H1 (cell line): ENCODE results near the gene ARHGAP42. TPM values are rescaled to one million over a fixed set of nuclear protein-coding genes. Genes with fewer than 3 reads are reported as not detected.

ENCODE experiments used
- CTCF ChIA-PET: fragments of 300-600 bp; sonication (Branson Sonifier 250); formaldehyde crosslinking; loops from one replicate; lab custom pipeline; 2021; ENCODE audit not compliant: partially characterized antibody; lab: Charles Lee
- POLR2A ChIA-PET: fragments of 300-600 bp; sonication (Branson Sonifier 250); formaldehyde crosslinking; loops from one replicate; lab custom pipeline; 2021; ENCODE audit warnings: inconsistent platforms; ENCODE audit not compliant: partially characterized antibody; lab: Charles Lee
- DNase-seq, 2 experiments: peaks; one replicate each; pipeline versions ENCODE4 v3.0.0 to v3.0.0-alpha.2; 2010 to 2022; ENCODE audit warnings: low spot score in 2 of 2, low read depth in 1 of 2, mixed read lengths in 1 of 2
- FAIRE-seq: peaks from 2 replicates; lab custom pipeline; 2011; peaks lifted over from hg19 to GRCh38; lab: Jason Lieb, UNC
- H2AFZ ChIP-seq: 2 replicates; pipeline ENCODE4 v1.8.1; 2012; ENCODE audit warnings: low read length, inconsistent platforms
- H2AK5ac ChIP-seq: 2 replicates; pipeline ENCODE4 v1.6.1; 2013; ENCODE audit warnings: low read depth, low read length
- H2BK120ac ChIP-seq: replicated peaks from 2 replicates; pipeline ENCODE3; 2013; ENCODE audit warnings: low read depth, low read length, inconsistent platforms
- H2BK12ac ChIP-seq: 2 replicates; pipeline ENCODE4 v1.6.1; 2013; ENCODE audit warnings: low read depth, low read length
- H2BK15ac ChIP-seq: 2 replicates; pipeline ENCODE4 v1.6.1; 2013; ENCODE audit warnings: low read length
- H2BK20ac ChIP-seq: 2 replicates; pipeline ENCODE4 v1.6.1; 2013; ENCODE audit warnings: low read length
- H2BK5ac ChIP-seq: 2 replicates; pipeline ENCODE4 v1.6.1; 2013; ENCODE audit warnings: low read depth, low read length
- H3K14ac ChIP-seq: 2 replicates; pipeline ENCODE4 v1.6.1; 2013; ENCODE audit warnings: inconsistent platforms; ENCODE audit not compliant: insufficient read length
- H3K18ac ChIP-seq: 2 replicates; pipeline ENCODE4 v1.6.1; 2013; ENCODE audit warnings: low read length; ENCODE audit errors: extremely low read depth
- H3K23ac ChIP-seq: 2 replicates; pipeline ENCODE4 v1.6.1; 2013; ENCODE audit warnings: inconsistent platforms; ENCODE audit not compliant: insufficient read length
- H3K23me2 ChIP-seq: 2 replicates; pipeline ENCODE4 v1.6.1; 2013; ENCODE audit warnings: low read depth, low read length
- H3K27ac ChIP-seq: 2 replicates; pipeline ENCODE4 v1.6.1; 2011; ENCODE audit warnings: low read depth, low read length, inconsistent platforms
- H3K27me3 ChIP-seq, 4 experiments: replicated peaks in 1 of 4; 1 replicate in 1 of 4; 2 replicates in 3 of 4; pipeline versions ENCODE4 v1.6.1 to v1.8.1; 2011 to 2013; ENCODE audit warnings: low read length in 3 of 4, mild to moderate bottlenecking in 3 of 4, inconsistent platforms in 2 of 4, mixed read lengths in 2 of 4, moderate library complexity in 1 of 4; ENCODE audit not compliant: control insufficient read depth in 3 of 4, insufficient read depth in 3 of 4; ENCODE audit errors: extremely low read depth in 1 of 4
- H3K36me3 ChIP-seq, 4 experiments: 2 replicates each; pipeline versions ENCODE4 v1.6.1 to v1.8.1; 2011 to 2013; ENCODE audit warnings: mild to moderate bottlenecking in 4 of 4, low read length in 3 of 4, moderate library complexity in 2 of 4, control low read depth in 1 of 4, inconsistent platforms in 1 of 4; ENCODE audit not compliant: insufficient read depth in 4 of 4, control insufficient read depth in 2 of 4
- H3K4ac ChIP-seq: replicated peaks from 2 replicates; pipeline ENCODE3; 2013; ENCODE audit warnings: low read length, low read depth, mixed read lengths, inconsistent platforms; ENCODE audit not compliant: insufficient read length
- H3K4me1 ChIP-seq, 4 experiments: replicated peaks in 1 of 4; 1 replicate in 1 of 4; 2 replicates in 3 of 4; pipeline versions ENCODE4 v1.6.1 to v1.8.1; 2011 to 2013; ENCODE audit warnings: low read length in 3 of 4, inconsistent platforms in 2 of 4, mixed read lengths in 1 of 4; ENCODE audit not compliant: insufficient read depth in 4 of 4, control insufficient read depth in 3 of 4
- H3K4me2 ChIP-seq, 2 experiments: 2 replicates each; pipeline versions ENCODE4 v1.6.1 to v1.8.1; 2011 to 2013; ENCODE audit warnings: low read depth in 2 of 2, low read length in 2 of 2, control low read depth in 1 of 2, inconsistent platforms in 1 of 2, mild to moderate bottlenecking in 1 of 2; ENCODE audit not compliant: insufficient read depth in 1 of 2
- H3K4me3 ChIP-seq, 4 experiments: fragments of 200-600, 300-600 bp in 1 of 4; sonication (generic), shearing (Covaris generic), sonication (Bioruptor Twin) in 1 of 4; 2 replicates each; pipeline versions ENCODE4 v1.5.1 to v1.8.1; 2011 to 2016; ENCODE audit warnings: low read length in 4 of 4, low read depth in 3 of 4, control low read depth in 2 of 4, inconsistent platforms in 2 of 4, mild to moderate bottlenecking in 2 of 4, mixed read lengths in 1 of 4, moderate library complexity in 1 of 4; ENCODE audit not compliant: insufficient read depth in 2 of 4; ENCODE audit errors: extremely low read depth in 1 of 4
- H3K56ac ChIP-seq: replicated peaks from 2 replicates; pipeline ENCODE3; 2013; ENCODE audit warnings: low read depth, mild to moderate bottlenecking, mixed read lengths, low read length, inconsistent platforms; ENCODE audit not compliant: insufficient read length
- H3K79me1 ChIP-seq: 2 replicates; pipeline ENCODE4 v1.6.1; 2013; ENCODE audit warnings: low read depth, low read length, control low read depth
- H3K79me2 ChIP-seq, 2 experiments: 2 replicates each; pipeline versions ENCODE4 v1.6.1 to v1.8.1; 2012 to 2013; ENCODE audit warnings: low read length in 2 of 2, mild to moderate bottlenecking in 2 of 2, inconsistent platforms in 1 of 2; ENCODE audit not compliant: insufficient read depth in 2 of 2, control insufficient read depth in 1 of 2
- H3K9ac ChIP-seq, 4 experiments: replicated peaks in 1 of 4; 1 replicate in 1 of 4; 2 replicates in 3 of 4; pipeline versions ENCODE4 v1.6.1 to v1.8.1; 2011 to 2013; ENCODE audit warnings: low read depth in 3 of 4, low read length in 3 of 4, control low read depth in 2 of 4, mild to moderate bottlenecking in 2 of 4, moderate library complexity in 2 of 4, inconsistent platforms in 1 of 4; ENCODE audit errors: extremely low read depth in 1 of 4
- H3K9me3 ChIP-seq, 2 experiments: 2 replicates each; pipeline versions ENCODE4 v1.6.1 to v1.8.1; 2012 to 2013; ENCODE audit warnings: mild to moderate bottlenecking in 2 of 2, moderate library complexity in 2 of 2, control low read depth in 1 of 2, inconsistent platforms in 1 of 2, low read depth in 1 of 2, low read length in 1 of 2, mixed read lengths in 1 of 2; ENCODE audit not compliant: insufficient read depth in 2 of 2
- H4K20me1 ChIP-seq, 2 experiments: replicated peaks in 1 of 2; 2 replicates each; pipeline versions ENCODE3 to v1.8.1; 2011 to 2013; ENCODE audit warnings: inconsistent platforms in 2 of 2, low read length in 2 of 2, mild to moderate bottlenecking in 1 of 2; ENCODE audit not compliant: insufficient read depth in 2 of 2, control insufficient read depth in 1 of 2
- H4K5ac ChIP-seq: 2 replicates; pipeline ENCODE4 v1.6.1; 2013; ENCODE audit warnings: low read length, low read depth, mixed read lengths, inconsistent platforms; ENCODE audit not compliant: insufficient read length
- H4K8ac ChIP-seq: 2 replicates; pipeline ENCODE4 v1.8.0; 2013; ENCODE audit warnings: mild to moderate bottlenecking, moderate library complexity, low read length, inconsistent platforms; ENCODE audit not compliant: insufficient read depth; ENCODE audit errors: extremely low read depth
- H4K91ac ChIP-seq: replicated peaks from 2 replicates; pipeline ENCODE3; 2013; ENCODE audit warnings: low read length, mixed read lengths, inconsistent platforms; ENCODE audit not compliant: insufficient read length
- KDM5A ChIP-seq: fragments of 200-600 bp; IDR thresholded peaks from 2 replicates; pipeline ENCODE4 v1.7.1; 2012; ENCODE audit warnings: mild to moderate bottlenecking, low read length, inconsistent platforms, mixed read lengths
- WGBS, 2 experiments: shearing (Covaris generic) in 1 of 2; methylation state at CpG; one replicate each; pipeline versions ENCODE4 v1.1.6 to v1.1.7; 2013 to 2015; ENCODE audit warnings: low lambda C conversion rate in 2 of 2, mixed read lengths in 2 of 2, inconsistent platforms in 1 of 2, low coverage in 1 of 2, missing lambda C conversion rate in 1 of 2; ENCODE audit not compliant: insufficient replicate concordance in 2 of 2, insufficient coverage in 1 of 2, insufficient read length in 1 of 2; ENCODE audit errors: extremely low coverage in 1 of 2, missing lambda C conversion rate in 1 of 2; 5-methylcytosine and 5-hydroxymethylcytosine counted together
- polyA plus RNA-seq, 7 experiments: library from polyadenylated mRNA; depleted of rRNA in 3 of 7; stranded (reverse) in 5 of 7; unstranded in 2 of 7; fragments of >200 nt in 5 of 7; fragments of 200-250 nt in 2 of 7; gene quantifications; 1 replicate in 5 of 7; 2 replicates in 1 of 7; 4 replicates in 1 of 7; pipeline versions ENCODE4 v1.2.1 to v1.2.3, GENCODE V29; 2011 to 2013; ENCODE audit warnings: missing spikeins in 2 of 7, mixed read lengths in 2 of 7
- total RNA-seq: library from RNA; stranded (reverse); fragmentation: NEBNext Ultra II Directional; extraction: Animal tissue kit (Norgen Biotek cat#: 25700); gene quantifications from 2 replicates; pipeline ENCODE4 v1.2.1, GENCODE V29; 2021
- TF ChIP-seq, protein P1 (sequence below): IDR thresholded peaks from 2 replicates; pipeline ENCODE4 v1.6.1; 2011; ENCODE audit warnings: low read length, improper control_type of control experiment

ARHGAP42 gene
- total and polyA plus RNA-seq, 2 of the 8 experiments (the other 6 are each of a cell fraction or from before 2014, with no cell fraction given), result 22.2 to 33.5 TPM

DNA sequence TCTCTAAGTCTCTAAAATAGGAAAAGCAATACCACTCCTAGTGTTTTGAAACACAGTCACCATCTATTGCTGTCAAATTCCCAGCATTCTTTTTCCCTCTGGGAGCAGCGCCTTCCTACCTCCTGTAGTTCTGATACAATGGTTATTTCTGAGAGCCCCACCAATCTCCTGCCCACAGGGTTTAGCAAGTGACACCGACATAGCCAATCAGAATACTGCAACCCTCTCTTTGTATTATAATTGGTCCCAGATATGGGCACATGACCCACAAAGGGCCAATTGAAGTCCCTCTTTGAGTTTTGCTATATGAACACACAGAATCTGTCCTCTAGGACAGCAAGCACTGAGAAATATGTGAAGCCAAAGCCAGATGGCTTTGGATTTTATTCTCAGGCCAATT, 16.9 kb upstream of the ARHGAP42 start:
- H4K20me1 ChIP-seq, result no peaks in the 10 kb centered on the region
- FAIRE-seq (no peak), DNase-seq (no peak)
- no peak overlapping the region for H3K14ac ChIP-seq
- H2BK5ac ChIP-seq, result no peak overlapping the region
- H3K9me3 ChIP-seq, result no peaks in the 10 kb centered on the region
- H3K9ac ChIP-seq, result no peak overlapping the region
- H3K27ac ChIP-seq, result no peak overlapping the region
- H2AK5ac ChIP-seq, result no peak overlapping the region
- CTCF ChIA-PET, result interaction anchor here (0.9 kb wide), 1 partner anchor 12 kb away, joined by 4 read pairs; no protein-coding TSS in a partner anchor
- H3K4ac ChIP-seq, result no peak overlapping the region
- no peak overlapping the region for H2BK12ac ChIP-seq
- H3K36me3 ChIP-seq, result no peaks in the 10 kb centered on the region
- H3K56ac ChIP-seq, result no peak overlapping the region
- H3K79me1 ChIP-seq, result no peaks in the 10 kb centered on the region
- no peak overlapping the region for H2BK120ac ChIP-seq
- POLR2A ChIA-PET, result no interaction called here
- H3K27me3 ChIP-seq, result no peaks in the 10 kb centered on the region
- no peak overlapping the region for H4K5ac ChIP-seq
- H2BK20ac ChIP-seq, result no peak overlapping the region
- no peak overlapping the region for H3K4me2 ChIP-seq
- H3K23me2 ChIP-seq, result no peaks in the 10 kb centered on the region
- no peak overlapping the region for H2AFZ ChIP-seq
- no peak overlapping the region for H3K18ac ChIP-seq
- no peak overlapping the region for H3K23ac ChIP-seq
- no peaks in the 10 kb centered on the region for H3K4me1 ChIP-seq
- H2BK15ac ChIP-seq, result no peak overlapping the region
- no peak overlapping the region for H4K8ac ChIP-seq
- no peaks in the 10 kb centered on the region for H3K79me2 ChIP-seq
- no peak overlapping the region for H4K91ac ChIP-seq
- H3K4me3 ChIP-seq, result no peak overlapping the region
- WGBS, 2 experiments, result 80% methylated on average over 2 of the region's 2 CpGs; no CpG with 5 or more reads in 1 of the 2 experiments
- TF ChIP-seq KDM5A, result no peak
- TF ChIP-seq, protein P1, sequence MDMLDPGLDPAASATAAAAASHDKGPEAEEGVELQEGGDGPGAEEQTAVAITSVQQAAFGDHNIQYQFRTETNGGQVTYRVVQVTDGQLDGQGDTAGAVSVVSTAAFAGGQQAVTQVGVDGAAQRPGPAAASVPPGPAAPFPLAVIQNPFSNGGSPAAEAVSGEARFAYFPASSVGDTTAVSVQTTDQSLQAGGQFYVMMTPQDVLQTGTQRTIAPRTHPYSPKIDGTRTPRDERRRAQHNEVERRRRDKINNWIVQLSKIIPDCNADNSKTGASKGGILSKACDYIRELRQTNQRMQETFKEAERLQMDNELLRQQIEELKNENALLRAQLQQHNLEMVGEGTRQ, result peak; percentile 39; the same call in 1 of the 2 replicates
